NCI-H2196 (cell line): ENCODE results near the gene FBXO5.

ENCODE experiments used
- DNase-seq: peaks from one replicate; lab custom pipeline; 2025; ENCODE audit not compliant: unreplicated experiment; lab: John Stamatoyannopoulos, UW

Gene FBXO5

GRCh38 chr6:152952045-152952444 is 30.8 kb downstream of the FBXO5 start:
- DNase-seq = no peak

- DNase-seq = no peak
Measured at GRCh38 chr6:152950240-152950639, 32.6 kb downstream of the FBXO5 start.

- DNase-seq = peak; percentile 22
Measured at GRCh38 chr6:152948150-152948768, 34.6 kb downstream of the FBXO5 start.

- DNase-seq = no peak
Measured at GRCh38 chr6:152946995-152947394, 35.8 kb downstream of the FBXO5 start.

- DNase-seq = no peak
Measured at GRCh38 chr6:152946484-152946883, 36.4 kb downstream of the FBXO5 start.

- DNase-seq = no peak
Measured at GRCh38 chr6:152943260-152943897, 39.5 kb downstream of the FBXO5 start.

GRCh38 chr6:152942319-152942869 is 40.4 kb downstream of the FBXO5 start:
- no peak for DNase-seq

- no peak for DNase-seq
Measured at GRCh38 chr6:152941746-152942145, 41.1 kb downstream of the FBXO5 start.

- DNase-seq = no peak
Measured at GRCh38 chr6:152932865-152933264, 50.0 kb downstream of the FBXO5 start.

- DNase-seq = no peak
Measured at GRCh38 chr6:152922706-152923105, 60.1 kb downstream of the FBXO5 start.
